Measurements from ENCODE around the gene NOC2L. TPM values are rescaled to one million over a fixed set of nuclear protein-coding genes. Genes with fewer than 3 reads are reported as not detected.

NOC2L gene
- total RNA-seq, 2 experiments from 2014 or later = 50.2 to 52.0 TPM

DNA sequence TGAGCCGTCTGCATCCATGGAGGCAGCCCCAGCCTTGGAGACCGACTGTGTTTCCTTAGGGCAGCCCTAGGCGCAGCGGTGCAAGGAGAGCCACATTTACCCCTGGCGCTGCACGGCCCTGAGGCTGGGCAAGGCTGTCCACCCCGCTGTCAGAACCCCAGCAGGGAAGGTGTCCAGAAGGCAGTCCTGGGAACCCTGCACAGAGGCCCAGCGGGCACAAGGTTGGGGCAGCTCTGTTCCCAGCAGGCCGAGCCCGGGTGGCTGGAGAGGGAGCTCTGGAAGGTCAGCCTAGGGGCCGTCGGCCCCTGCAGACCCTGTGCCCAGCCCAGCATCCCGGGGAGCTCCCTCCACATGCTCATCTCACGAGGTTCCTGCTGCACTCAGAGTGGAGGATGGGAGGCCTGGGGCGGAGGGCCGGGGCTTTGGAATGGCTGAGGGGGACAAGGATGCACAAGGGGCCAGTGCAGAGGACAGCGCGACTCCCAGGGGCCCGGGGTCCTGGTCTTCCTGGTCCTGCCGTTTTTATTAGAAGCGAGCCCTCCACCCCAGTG is 55.3 kb downstream of the NOC2L start:
- Mint-ChIP-seq H3K4me1 (ENCODE audit: low read depth) (peaks cover 11% of the 10 kb centered on the region), H3K4me3 (no peak overlapping the region), H3K9me3 (no peaks in the 10 kb centered on the region), H3K27me3 (peaks cover 39% of the 10 kb centered on the region), H3K36me3 (ENCODE audit: low read depth) (no peaks in the 10 kb centered on the region), H3K27ac (no peak overlapping the region)
- TF ChIP-seq, protein P1, sequence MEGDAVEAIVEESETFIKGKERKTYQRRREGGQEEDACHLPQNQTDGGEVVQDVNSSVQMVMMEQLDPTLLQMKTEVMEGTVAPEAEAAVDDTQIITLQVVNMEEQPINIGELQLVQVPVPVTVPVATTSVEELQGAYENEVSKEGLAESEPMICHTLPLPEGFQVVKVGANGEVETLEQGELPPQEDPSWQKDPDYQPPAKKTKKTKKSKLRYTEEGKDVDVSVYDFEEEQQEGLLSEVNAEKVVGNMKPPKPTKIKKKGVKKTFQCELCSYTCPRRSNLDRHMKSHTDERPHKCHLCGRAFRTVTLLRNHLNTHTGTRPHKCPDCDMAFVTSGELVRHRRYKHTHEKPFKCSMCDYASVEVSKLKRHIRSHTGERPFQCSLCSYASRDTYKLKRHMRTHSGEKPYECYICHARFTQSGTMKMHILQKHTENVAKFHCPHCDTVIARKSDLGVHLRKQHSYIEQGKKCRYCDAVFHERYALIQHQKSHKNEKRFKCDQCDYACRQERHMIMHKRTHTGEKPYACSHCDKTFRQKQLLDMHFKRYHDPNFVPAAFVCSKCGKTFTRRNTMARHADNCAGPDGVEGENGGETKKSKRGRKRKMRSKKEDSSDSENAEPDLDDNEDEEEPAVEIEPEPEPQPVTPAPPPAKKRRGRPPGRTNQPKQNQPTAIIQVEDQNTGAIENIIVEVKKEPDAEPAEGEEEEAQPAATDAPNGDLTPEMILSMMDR (IDR thresholded peaks at IDR 0.05) = no peak
- Histone ChIP-seq H3K27me3 (ENCODE audit: control insufficient read depth in 1 of 2, insufficient read depth in 2 of 2, low read length in 2 of 2) (peaks cover 28 to 34% of the 10 kb centered on the region in 2 experiments), H3K36me3 (ENCODE audit: insufficient read depth, low read length) (no peaks in the 10 kb centered on the region), H3K9me3 (ENCODE audit: control insufficient read depth in 1 of 2, insufficient read depth in 1 of 2, low read length in 2 of 2) (peaks cover 0 to 21% of the 10 kb centered on the region in 2 experiments), H3K4me3 (ENCODE audit: low read length) (peak overlapping the region; percentile 2), H3K27ac (ENCODE audit: low read depth in 1 of 2, low read length in 2 of 2) (no peak overlapping the region), H3K4me1 (ENCODE audit: insufficient read depth, low read length) (peaks cover 28% of the 10 kb centered on the region)
- peak in 2 of 14 experiments; percentile 32 to 47 for DNase-seq
- CTCF ChIA-PET = no interaction called here
- POLR2A ChIA-PET = no interaction called here
- intact Hi-C loops (cut with DNase I, micrococcal nuclease) = loop anchor here (1.0 to 10.0 kb wide), 3 partner anchors 17 to 161 kb away; no protein-coding TSS in a partner anchor
- no peak for ATAC-seq (ENCODE audit: poor library complexity)

DNA sequence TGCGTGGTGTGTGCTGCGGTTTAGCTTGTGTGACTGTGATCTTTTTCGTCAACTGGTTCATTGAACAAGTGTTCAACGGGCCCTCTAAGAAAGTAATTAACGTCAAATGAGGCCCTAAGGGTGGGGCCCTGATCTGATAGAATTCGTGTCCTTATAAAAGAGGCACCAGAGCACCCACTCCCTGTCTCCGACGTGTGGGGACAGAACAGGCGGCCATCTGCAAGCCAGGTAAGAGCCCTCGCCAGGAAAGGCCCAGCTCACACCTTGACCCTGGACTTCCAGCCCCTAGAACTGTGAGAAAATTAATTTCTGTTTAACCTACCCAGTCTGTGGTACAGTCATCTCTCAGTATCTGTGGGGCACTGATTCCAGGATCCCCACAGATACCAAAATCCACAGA is 55.8 kb downstream of the NOC2L start:
- H3K4me1 Mint-ChIP-seq (ENCODE audit: low read depth) = peaks cover 16% of the 10 kb centered on the region
- peak overlapping the region; percentile 60 for H3K4me3 Mint-ChIP-seq
- Histone ChIP-seq H3K27me3 (ENCODE audit: control insufficient read depth in 1 of 2, insufficient read depth in 2 of 2, low read length in 2 of 2) (peaks cover 28 to 34% of the 10 kb centered on the region in 2 experiments), H3K4me3 (ENCODE audit: low read length) (no peak overlapping the region), H3K9me3 (ENCODE audit: control insufficient read depth in 1 of 2, insufficient read depth in 1 of 2, low read length in 2 of 2) (peaks cover 1 to 25% of the 10 kb centered on the region in 2 experiments), H3K4me1 (ENCODE audit: insufficient read depth, low read length) (peaks cover 33% of the 10 kb centered on the region), H3K36me3 (ENCODE audit: insufficient read depth, low read length) (no peaks in the 10 kb centered on the region), H3K27ac (ENCODE audit: low read depth in 1 of 2, low read length in 2 of 2) (no peak overlapping the region)
- TF ChIP-seq, protein P1 (IDR thresholded peaks at IDR 0.05) = no peak
- no peaks in the 10 kb centered on the region for H3K9me3 Mint-ChIP-seq
- peak in 1 of 14 experiments; percentile 26 for DNase-seq
- CTCF ChIA-PET = no interaction called here
- no peak for ATAC-seq (ENCODE audit: poor library complexity)
- peaks cover 43% of the 10 kb centered on the region for H3K27me3 Mint-ChIP-seq
- POLR2A ChIA-PET = no interaction called here
- intact Hi-C loops (cut with DNase I, micrococcal nuclease) = loop anchor here in 1 of 2 experiments (10.0 kb wide), 1 partner anchor 161 kb away; no protein-coding TSS in a partner anchor
- H3K36me3 Mint-ChIP-seq (ENCODE audit: low read depth) = no peaks in the 10 kb centered on the region
- H3K27ac Mint-ChIP-seq = no peak overlapping the region

DNA sequence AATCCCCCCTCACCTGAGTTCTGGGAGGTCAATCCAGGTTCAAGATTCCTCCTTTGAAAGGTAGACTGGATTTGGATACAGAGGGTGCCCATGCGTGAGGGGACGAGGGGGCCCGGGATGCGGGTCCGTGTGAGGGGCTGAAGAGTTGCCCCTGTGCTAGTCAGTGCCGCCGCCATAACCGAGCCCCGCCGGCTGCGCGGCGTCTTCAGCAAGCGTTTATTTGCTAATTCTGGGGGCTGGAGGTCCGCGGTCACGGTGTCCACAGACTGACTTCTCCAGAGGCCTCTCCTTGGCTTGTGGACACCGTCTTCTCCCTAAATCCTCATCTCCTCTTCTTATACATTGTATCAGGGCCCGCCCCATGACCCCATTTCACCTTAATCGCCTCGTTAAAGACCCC is 56.3 kb downstream of the NOC2L start:
- H3K9me3 Mint-ChIP-seq = no peaks in the 10 kb centered on the region
- intact Hi-C loops (cut with DNase I, micrococcal nuclease) = loop anchor here in 1 of 2 experiments (10.0 kb wide), 1 partner anchor 162 kb away; no protein-coding TSS in a partner anchor
- H3K27ac ChIP-seq (ENCODE audit: low read depth in 1 of 2, low read length in 2 of 2) = no peak overlapping the region
- CTCF ChIA-PET = no interaction called here
- H3K36me3 Mint-ChIP-seq (ENCODE audit: low read depth) = no peaks in the 10 kb centered on the region
- POLR2A ChIA-PET = no interaction called here
- no peaks in the 10 kb centered on the region for H3K36me3 ChIP-seq (ENCODE audit: insufficient read depth, low read length)
- TF ChIP-seq, protein P1 (IDR thresholded peaks at IDR 0.05) = no peak
- no peak for ATAC-seq (ENCODE audit: poor library complexity)
- peaks cover 27 to 30% of the 10 kb centered on the region in 2 experiments for H3K27me3 ChIP-seq (ENCODE audit: control insufficient read depth in 1 of 2, insufficient read depth in 2 of 2, low read length in 2 of 2)
- H3K4me3 ChIP-seq (ENCODE audit: low read length) = no peak overlapping the region
- H3K4me1 ChIP-seq (ENCODE audit: insufficient read depth, low read length) = peaks cover 38% of the 10 kb centered on the region
- peak in 1 of 14 experiments; percentile 19 for DNase-seq
- H3K4me3 Mint-ChIP-seq = no peak overlapping the region
- peaks cover 21% of the 10 kb centered on the region for H3K4me1 Mint-ChIP-seq (ENCODE audit: low read depth)
- H3K27ac Mint-ChIP-seq = no peak overlapping the region
- peaks cover 6 to 29% of the 10 kb centered on the region in 2 experiments for H3K9me3 ChIP-seq (ENCODE audit: control insufficient read depth in 1 of 2, insufficient read depth in 1 of 2, low read length in 2 of 2)
- H3K27me3 Mint-ChIP-seq = peaks cover 43% of the 10 kb centered on the region
